Pons (tissue), 1 donor: ENCODE measurements around the gene EPHB1.
"Not testable (repeated sequence)": the region's sequence is repeated elsewhere in the genome, so short reads cannot be mapped to it uniquely, and the experiment has no call there.

Experiments
- DNase-seq: peaks from one replicate; pipeline ENCODE4 v3.0.0-alpha.2; 2016; ENCODE audit warnings: low spot score

The EPHB1 gene

DNA sequence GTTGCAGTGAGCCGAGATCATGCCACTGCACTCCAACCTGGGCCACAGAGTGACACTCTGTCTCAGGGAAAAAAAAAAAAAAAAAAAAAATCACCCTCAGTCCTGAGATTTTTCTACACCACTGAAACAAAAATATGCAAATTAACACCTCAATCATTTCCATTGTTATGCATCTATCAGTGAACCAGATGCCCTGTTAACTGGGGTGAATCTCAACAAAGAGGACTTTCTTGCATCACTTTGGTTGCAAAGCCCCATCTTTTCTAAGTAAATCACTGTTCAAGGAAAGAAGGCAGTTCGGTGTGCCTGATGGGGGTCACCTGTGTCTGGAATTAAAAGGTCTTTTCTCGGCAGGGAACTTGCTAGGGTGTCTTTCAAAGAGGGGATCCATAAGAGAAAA lies 421.6 kb downstream of the EPHB1 start:
- no peak for DNase-seq

DNA sequence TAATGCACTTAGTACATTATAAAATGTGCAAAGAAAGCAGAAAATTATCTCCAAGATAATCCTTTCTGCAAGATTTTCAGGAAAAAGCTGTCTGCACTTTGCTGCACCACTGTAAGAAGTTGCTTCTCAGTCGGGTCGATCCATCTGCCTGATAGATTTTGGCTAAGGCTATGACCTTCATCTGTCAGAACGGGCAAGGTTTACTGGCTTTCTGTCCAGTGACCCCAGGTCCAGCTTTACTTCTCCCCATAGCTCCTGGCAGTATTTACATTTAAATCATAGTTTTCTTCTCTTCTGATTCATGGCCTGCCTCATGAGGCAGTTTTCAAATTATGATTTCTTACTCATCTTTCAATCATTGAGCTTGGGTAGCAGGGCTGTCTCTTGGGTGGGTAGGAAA lies 422.7 kb downstream of the EPHB1 start:
- DNase-seq: no peak

DNA sequence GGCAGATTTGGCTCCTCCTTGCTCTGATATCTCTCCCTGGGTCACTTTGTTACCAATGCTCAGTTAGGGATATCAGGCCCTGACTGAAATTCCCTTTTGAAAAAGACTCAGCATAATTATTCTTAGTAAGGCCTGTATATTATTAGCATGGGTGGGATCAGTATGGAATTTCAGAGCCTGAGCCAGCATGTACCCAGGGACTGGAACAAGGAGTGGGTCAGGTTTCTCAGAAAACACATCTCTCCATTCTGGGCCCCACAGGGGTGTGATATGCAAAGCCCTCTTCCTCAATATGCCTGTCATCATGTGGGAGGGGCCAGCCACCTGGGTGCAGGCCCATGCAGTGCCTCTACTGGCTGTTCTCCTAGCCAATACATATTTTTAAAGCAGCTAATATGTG lies 423.2 kb downstream of the EPHB1 start:
- DNase-seq: no peak

DNA sequence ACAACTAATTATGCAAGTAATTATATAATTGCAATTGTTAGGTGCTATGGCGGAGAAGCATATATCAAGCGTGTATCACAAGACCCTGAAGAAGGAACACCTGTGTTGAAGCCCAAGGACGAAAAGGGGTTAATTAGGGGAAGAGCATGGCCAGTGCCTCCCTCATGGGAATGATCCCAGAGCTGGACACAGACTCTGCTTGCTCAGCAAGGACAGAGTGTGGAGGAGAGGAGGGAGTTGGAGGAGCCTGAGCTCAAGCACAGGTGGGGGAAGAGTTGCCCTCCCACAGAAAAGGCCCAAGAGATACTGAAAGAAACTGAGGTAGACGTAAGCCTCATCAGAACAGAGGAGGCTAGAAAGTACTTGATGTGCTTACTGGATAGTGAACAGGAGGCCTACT lies 423.7 kb downstream of the EPHB1 start:
- no peak for DNase-seq

DNA sequence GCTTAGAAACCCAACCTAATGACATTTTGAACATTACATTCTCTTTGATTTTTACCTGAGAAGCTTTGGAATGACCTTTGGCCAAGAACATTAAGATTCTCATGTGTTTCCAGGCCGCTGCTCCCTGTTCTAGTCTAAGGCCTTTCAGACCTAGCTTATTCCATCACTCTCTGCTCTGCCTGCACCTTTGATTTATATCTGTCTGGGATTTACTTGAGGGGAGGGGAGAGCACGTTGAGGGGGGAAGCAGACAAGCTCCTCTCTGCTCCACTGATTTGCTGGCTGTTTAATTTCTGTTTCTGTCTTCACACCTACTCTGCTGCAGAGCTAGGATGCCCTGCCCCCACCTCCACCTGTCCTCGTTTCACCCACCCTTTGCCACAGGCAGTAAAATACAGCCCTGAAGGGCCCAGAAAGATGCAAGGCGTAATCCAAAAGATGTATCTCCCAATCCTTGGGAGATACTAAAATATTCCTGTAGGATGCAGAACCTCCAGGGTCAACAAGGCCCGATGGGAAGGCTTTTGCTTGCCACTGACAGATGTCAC lies 429.8 kb downstream of the EPHB1 start:
- no peak for DNase-seq

DNA sequence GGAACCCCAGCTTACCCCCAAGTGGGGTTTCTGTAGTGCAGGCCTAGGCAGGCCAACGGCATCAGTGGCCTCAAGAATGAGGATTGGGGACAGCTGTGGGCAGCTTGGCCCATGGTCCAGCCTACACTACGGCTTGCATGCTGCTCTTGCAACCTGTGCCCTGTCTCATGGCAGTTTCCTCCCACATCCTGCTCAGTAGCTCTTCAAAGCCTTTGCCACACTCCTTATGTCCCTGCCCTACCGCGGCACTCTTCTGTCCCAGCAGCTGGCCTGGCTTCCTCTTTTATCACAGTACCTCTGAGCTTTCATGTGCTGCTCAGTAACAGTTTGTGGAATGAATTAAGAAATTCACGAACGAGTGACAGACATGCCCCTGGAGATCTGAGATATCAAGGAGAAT lies 431.0 kb downstream of the EPHB1 start:
- DNase-seq: peak; percentile 28

DNA sequence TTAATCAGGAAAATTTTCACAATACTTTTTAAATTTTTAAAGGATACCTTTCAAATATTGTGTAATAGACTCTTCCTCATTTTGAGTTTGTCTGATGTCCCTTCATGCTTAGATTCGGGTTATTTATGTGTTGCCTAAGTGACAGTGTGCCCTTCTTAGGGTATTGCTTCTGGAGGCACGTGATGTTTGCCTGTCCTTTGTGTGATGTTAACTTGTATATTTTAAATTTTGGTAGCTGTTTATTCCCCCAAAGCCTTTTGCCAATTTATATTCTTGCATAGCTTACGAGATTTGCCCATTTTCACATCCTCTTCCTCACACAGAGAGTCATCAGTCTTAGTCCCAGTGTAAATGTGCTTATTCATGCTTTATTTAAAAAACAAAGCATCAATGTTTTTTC lies 433.1 kb downstream of the EPHB1 start:
- peak; percentile 49 for DNase-seq

DNA sequence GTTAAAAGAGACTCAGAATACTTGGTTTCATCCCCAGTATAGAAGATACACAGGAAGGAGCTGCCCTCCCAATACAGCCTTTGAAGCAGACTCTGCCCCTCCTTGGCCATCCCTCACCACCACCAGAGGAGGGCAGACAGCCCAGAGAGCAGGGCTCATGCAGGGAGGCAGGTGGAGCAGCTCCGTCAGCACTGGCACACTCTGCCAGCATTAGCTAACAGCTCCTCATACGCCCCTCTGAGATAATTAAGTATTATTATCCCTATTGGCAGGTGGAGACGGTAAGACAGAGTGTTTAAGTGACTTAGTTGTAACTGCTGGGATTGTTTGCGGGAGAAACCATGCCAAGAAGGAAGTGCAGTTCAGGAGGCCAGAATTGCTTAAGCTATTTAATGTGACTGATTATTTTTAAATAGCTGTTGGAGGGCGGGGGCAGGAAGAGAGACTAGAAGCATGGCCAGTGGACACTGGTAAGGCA lies 434.0 kb downstream of the EPHB1 start:
- peak; percentile 42 for DNase-seq

DNA sequence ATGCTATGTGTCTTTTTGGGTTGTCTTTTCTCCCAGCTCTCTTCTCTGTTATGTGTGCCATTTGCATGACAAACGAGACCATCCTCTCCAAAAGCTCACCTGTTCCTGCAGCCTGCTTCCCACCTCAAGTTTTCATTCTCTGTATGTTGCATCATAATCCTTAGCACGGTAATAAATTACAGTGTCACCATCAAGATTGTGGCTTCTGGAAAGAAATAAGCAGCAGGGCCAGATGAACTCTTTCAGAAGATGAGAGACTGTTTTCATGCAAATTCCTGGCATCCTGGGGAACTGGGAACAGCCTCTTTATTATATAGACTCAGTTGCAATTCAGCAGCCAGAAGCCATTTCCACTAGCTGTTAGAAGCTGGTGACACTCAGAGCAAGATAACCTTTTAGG lies 436.7 kb downstream of the EPHB1 start:
- no peak for DNase-seq

DNA sequence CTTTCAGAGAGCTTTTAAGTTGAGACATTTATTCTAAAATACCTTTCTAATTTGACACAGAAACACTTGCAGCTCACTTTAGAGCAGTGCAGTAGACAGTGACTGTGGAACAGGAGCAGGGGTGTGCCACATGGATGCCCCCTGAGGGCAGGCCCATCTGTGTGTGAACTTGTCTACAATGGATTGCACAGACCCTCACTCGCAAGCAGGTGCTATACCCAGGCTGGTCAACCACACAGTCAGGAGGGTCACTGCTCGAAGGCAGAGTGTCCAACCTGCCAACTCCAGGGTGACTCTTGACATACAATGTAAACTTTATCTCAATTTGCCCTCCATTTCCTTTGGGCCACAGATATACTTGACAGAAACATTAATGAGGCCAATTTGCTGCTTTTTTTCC lies 437.2 kb downstream of the EPHB1 start:
- no peak for DNase-seq

DNA sequence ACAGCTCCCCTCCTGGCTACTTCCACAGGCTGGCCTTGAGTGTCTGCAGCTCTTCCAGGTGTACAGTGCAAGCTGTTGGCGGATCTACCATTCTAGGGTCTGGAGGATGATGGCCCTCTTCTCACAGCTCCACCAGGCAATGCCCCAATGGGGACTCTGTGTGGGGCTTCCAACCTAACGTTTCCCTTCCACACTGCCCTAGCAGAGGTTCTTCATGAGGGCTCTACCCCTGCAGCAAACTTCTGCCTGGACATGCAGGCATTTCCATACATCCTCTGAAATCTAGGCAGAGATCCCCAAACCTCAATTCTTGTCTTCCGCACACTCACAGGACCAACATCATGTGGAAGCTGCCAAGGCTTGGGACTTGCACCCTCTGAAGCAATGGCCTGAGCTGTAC lies 438.4 kb downstream of the EPHB1 start:
- DNase-seq: not testable (repeated sequence)

DNA sequence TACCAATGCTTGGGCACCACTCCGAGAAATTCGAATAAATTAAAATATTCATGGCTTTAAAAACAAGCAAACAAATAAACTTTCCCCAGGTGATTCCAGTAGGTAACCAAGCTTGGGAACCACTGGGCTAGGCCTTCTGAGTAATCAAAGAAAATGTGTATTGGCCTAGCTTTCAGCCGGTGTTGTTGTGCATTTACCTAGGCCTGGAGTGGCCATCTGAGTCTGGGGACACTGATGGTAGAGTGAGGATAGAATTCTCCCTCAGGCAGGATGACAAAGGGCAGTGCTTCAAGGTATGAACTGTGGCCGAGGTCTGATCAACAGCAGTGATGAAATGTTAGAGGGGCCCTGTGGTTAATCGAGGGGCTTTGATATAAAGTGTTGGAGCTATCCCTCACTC lies 440.5 kb downstream of the EPHB1 start:
- DNase-seq: no peak

DNA sequence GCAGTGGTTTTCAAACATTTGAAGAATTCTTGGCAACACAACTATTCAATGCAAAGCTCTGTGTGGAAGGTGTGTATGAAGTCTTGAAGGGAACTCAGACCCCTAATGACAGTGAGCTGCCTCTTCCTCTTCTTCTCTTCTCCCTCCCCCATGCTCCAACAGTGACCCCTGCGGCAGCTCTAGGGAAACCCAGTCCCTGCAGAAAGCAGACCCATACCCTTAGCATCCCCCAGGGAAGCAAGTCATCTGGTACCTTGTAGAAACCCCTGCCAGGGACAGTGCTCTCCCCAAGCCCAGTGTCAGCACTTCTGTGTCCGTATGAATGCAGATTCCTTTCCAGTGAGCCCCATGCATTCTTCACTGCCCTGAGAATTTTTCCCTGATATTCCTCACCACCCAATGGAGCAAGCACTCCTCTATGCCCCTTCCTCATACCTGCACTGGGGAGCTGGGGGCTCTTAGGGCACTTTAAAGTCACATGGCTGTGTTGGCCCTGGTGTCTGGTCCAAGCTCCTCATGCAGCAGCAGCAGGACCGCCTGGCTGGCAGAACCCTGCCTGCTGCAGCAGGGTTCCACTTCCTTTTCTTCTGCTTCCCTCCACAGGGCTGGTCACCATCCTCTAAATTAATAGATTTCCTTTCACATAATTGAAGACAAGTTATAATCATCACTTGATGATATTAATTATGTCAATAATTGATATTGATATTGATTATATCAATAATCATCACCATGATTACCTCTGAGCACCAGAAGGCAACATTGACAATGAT lies 442.5 kb downstream of the EPHB1 start:
- DNase-seq: no peak

DNA sequence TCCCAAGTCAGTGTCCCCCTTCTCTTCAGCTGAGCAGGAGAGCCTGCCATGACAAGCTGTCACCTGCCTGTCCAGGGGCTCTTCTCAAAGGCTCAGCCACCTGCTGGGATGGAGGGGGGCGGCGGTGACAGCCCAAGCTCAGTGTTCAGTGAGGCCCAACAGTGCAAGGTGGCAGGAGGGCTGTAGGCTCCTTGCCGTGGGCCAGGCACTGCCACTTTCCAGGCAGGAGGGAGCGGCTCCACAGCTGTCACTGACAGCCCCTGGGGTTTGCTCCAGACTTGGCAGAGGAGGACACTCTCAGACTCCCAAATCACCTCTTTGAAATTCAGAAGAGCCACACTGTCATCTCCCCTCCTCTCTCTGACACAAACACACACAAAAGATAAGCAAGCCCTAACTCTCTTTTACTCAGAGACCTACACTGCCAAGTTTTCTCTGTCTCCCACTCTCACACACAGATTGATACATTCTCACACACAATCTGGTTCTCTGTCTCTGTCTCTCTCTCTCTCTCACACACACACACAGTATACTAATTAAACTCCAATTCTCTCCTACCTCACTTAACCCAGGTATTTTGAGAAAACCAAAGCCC lies 443.3 kb downstream of the EPHB1 start:
- no peak for DNase-seq

DNA sequence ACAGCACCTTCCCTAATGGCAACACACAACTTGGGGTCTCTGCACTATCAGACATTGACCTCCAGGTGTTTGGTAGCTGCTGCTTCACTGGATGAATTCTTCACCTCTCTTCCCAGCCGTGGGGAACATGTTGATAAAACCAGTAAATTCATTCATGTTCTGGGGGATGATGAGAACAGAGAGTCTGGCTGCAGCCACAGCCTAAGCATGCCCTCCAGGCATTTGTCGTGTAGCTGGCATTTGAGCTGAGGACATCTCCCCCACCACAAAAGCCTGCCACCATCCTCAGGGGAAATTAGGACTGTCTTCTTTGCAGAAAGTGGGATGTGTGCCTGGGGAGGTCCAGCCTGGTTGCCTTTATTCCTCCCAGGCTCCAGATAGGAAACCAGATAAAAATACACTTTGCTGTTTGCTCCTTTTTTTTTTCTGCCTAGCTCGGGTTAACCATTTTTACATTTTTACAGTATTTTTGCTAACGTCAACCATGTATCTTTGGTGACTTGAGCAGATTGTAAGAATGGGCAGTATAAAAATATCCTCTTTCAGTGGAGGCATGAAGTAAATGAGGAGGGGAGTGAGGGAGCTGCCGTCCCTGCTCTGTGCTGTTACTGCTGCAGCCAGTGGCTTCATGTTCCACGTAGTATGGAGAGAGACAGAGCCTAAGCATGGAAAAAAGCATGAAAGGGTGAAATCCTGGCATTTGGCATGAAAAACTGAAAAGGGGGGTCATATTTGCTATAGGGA lies 444.0 kb downstream of the EPHB1 start:
- no peak for DNase-seq

DNA sequence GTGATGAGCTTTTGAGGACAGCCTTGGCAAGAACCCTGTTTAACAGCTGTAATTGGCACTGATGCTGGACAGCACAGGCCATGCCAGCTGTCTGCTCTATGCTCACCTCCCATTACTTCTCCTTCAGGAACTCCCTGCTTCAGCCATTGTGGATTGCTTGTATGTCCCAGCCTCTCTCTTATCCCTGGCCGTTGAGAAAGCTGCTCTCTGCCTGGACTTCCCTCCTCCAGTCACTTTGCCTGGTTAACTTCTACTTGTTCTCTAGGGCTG lies 444.5 kb downstream of the EPHB1 start:
- DNase-seq: no peak

DNA sequence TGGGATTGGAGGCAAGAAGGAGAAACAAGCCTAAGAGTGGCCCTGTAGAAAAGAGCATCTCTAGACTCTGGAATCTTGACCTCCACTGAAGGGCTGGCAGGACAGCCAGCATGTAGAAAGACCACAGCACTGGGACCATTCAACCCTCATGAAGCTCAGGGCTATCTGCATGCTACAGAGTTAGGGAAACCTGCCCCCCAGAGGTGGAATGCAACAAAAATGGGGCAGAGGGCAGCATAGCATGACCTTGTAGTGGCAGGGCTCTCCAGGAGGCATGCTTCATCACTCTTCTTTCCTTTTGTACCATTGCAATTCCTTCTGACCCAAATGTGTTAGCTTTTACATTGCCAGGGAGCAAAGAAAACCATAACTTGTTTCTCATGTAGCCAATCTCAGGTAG lies 445.4 kb downstream of the EPHB1 start:
- DNase-seq: peak; percentile 41

DNA sequence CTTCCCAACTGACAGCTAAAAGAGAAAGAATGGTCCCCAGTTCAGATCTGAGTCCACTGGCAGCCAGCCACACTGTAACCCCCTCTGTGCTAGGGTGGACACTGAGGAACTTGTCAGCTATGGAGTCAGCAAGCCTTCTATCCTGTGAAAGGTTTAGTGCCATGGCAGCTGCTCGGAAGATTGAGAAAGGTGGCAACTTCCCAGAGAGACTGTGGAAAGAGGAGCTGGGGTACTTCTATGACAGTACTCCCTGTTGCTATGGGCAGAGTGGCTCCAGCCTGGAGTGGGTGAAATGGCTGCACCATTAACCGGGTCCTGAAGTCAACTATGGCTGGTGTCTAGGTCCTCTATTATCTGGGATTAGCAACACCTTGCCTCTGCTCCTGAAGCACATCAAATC lies 447.2 kb downstream of the EPHB1 start:
- DNase-seq: no peak

DNA sequence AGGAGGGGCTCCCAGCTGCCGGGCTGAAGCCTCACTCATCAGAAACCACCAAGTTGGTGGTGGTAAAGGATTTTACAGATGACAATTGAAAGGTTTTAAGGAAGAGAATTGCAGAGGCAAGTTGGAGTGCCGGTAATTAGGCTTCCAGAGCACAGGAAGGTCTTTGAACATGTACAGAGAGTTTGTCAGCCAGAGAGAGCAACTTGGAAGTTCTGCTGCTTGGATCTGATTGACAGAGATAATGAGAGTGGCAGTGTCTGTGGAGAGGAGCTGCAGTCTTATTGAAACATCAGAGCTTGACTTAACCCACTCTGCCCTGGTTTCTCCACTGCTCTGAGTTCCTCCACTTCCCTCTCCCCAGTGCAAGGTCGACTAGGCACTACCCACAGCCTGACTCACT lies 448.6 kb downstream of the EPHB1 start:
- no peak for DNase-seq

DNA sequence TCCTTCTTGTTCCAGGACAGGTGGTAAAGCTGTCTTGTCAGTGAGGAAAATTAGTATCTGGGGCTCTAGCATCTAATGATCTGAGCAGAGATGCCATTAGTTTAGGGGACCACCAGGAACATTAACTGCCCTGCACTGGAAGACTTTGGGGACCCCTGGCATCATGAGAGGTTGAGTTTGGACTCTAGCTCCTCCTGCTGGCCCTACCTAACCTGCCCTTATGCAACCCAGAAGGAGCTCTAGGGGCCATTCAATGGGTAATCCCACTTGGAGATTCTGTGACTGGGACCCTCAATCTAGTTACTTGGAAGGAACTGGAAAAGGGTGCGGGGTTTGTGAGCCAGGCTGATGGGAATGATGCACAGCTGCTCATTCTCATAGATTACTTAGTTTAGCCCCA lies 451.0 kb downstream of the EPHB1 start:
- no peak for DNase-seq

DNA sequence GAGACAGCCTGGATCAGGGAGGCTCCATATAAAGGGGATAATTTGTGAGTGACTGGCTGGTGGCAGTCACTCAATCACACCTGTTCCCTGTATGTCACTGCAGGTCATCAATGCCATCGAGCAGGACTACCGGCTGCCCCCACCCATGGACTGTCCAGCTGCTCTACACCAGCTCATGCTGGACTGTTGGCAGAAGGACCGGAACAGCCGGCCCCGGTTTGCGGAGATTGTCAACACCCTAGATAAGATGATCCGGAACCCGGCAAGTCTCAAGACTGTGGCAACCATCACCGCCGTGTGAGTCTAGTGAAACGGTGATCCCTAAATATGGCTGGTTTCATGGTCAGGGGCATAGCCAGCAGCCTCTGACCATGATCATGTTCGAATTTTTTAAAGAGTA lies 453.2 kb downstream of the EPHB1 start:
- DNase-seq: no peak

DNA sequence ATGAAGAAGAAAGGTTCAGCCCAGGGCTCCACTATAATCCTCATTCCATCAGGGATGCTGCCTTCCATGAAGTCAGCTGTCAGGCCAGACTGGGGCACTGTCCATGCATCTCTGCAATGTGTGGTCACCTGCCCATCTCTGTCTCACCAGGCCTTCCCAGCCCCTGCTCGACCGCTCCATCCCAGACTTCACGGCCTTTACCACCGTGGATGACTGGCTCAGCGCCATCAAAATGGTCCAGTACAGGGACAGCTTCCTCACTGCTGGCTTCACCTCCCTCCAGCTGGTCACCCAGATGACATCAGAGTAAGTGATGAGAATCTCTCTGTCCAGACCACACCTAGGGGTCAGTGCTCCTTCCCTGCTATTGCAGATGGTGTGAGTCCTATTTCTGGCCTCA lies 454.1 kb downstream of the EPHB1 start:
- no peak for DNase-seq

DNA sequence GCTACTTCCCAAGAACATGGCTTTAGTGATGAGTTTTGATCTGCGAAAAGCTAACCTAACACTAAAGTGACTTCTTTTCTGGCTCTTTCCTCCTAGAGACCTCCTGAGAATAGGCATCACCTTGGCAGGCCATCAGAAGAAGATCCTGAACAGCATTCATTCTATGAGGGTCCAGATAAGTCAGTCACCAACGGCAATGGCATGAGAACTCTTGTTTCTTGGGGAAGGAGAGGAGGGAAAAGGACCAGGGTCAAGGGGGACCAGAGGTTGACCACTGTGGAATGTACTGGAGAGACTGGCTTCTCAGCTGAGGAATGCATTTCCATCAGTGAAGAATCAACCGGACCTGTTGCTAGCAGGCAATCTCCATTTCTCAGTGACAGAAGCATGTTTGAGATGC lies 463.9 kb downstream of the EPHB1 start:
- DNase-seq: no peak
